Measurements from ENCODE around the gene SPSB2.

DNA sequence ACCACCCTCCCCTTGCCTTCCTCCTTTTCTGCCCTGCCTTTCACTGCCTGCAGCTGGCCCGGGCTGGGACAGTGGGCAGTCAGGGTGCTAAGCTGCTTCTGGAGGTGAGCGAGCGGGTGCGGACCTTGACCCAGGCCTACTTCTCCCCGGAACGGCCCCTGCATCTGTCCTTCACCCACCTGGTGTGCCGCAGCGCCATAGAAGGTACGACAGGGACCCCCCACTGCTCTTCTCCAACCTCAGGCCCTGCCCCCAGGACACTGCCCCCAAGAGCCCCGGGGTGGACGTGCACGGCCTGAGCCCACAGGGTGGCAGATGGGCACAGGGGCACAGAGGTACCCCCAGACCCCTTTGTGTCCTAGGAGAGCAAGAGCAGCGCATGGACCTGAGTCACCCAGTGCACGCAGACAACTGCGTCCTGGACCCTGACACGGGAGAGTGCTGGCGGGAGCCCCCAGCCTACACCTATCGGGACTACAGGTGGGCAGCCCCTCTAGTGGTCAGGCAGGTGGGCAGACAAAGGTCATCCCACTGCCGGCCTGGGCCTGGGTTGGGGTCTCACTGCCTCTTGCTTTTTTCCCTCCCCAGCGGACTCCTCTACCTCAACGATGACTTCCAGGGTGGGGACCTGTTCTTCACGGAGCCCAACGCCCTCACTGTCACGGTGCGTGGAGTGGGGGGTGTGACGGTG is 35.6 kb downstream of the SPSB2 start:
- no peak for TF ChIP-seq EZH2phosphoT487 (IDR thresholded peaks at IDR 0.05; ENCODE audit: borderline replicate concordance)
- TF ChIP-seq, protein P1, sequence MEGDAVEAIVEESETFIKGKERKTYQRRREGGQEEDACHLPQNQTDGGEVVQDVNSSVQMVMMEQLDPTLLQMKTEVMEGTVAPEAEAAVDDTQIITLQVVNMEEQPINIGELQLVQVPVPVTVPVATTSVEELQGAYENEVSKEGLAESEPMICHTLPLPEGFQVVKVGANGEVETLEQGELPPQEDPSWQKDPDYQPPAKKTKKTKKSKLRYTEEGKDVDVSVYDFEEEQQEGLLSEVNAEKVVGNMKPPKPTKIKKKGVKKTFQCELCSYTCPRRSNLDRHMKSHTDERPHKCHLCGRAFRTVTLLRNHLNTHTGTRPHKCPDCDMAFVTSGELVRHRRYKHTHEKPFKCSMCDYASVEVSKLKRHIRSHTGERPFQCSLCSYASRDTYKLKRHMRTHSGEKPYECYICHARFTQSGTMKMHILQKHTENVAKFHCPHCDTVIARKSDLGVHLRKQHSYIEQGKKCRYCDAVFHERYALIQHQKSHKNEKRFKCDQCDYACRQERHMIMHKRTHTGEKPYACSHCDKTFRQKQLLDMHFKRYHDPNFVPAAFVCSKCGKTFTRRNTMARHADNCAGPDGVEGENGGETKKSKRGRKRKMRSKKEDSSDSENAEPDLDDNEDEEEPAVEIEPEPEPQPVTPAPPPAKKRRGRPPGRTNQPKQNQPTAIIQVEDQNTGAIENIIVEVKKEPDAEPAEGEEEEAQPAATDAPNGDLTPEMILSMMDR (conservative IDR thresholded peaks at IDR 0.05; ENCODE audit: low read length), result no peak
